NCI-H1436 treated with DMSO at 0.1 percent for 48 hours (cell line): ENCODE measurements around the gene PLEKHA8.
"Not testable (repeated sequence)": the region's sequence is repeated elsewhere in the genome, so short reads cannot be mapped to it uniquely, and the experiment has no call there.

Source experiments
- DNase-seq: peaks from one replicate; lab custom pipeline; 2025; lab: John Stamatoyannopoulos, UW

Gene PLEKHA8

GRCh38 chr7:30065746-30066145, 37.5 kb downstream of the PLEKHA8 start:
- no peak for DNase-seq

GRCh38 chr7:30066687-30067086, 38.5 kb downstream of the PLEKHA8 start:
- no peak for DNase-seq

GRCh38 chr7:30068117-30068516, 39.9 kb downstream of the PLEKHA8 start:
- no peak for DNase-seq

GRCh38 chr7:30069096-30069867, 41.1 kb downstream of the PLEKHA8 start:
- no peak for DNase-seq

GRCh38 chr7:30070052-30070451, 41.8 kb downstream of the PLEKHA8 start:
- no peak for DNase-seq

- DNase-seq: no peak
Observed at GRCh38 chr7:30072735-30073134, 44.5 kb downstream of the PLEKHA8 start.

GRCh38 chr7:30074422-30075030, 46.3 kb downstream of the PLEKHA8 start:
- no peak for DNase-seq

- no peak for DNase-seq
Observed at GRCh38 chr7:30076411-30076810, 48.2 kb downstream of the PLEKHA8 start.

- DNase-seq: no peak
Observed at GRCh38 chr7:30078280-30078679, 50.1 kb downstream of the PLEKHA8 start.

- DNase-seq: no peak
Observed at GRCh38 chr7:30079880-30080279, 51.7 kb downstream of the PLEKHA8 start.

GRCh38 chr7:30080818-30081217, 52.6 kb downstream of the PLEKHA8 start:
- DNase-seq: no peak

GRCh38 chr7:30082686-30083085, 54.5 kb downstream of the PLEKHA8 start:
- no peak for DNase-seq

- no peak for DNase-seq
Observed at GRCh38 chr7:30083334-30083733, 55.1 kb downstream of the PLEKHA8 start.

- peak; percentile 3 for DNase-seq
Observed at GRCh38 chr7:30084212-30084611, 56.0 kb downstream of the PLEKHA8 start.

- DNase-seq: no peak
Observed at GRCh38 chr7:30086529-30086928, 58.3 kb downstream of the PLEKHA8 start.

- DNase-seq: no peak
Observed at GRCh38 chr7:30087371-30087770, 59.2 kb downstream of the PLEKHA8 start.

- no peak for DNase-seq
Observed at GRCh38 chr7:30088362-30088761, 60.1 kb downstream of the PLEKHA8 start.

GRCh38 chr7:30090111-30090510, 61.9 kb downstream of the PLEKHA8 start:
- no peak for DNase-seq

GRCh38 chr7:30091491-30091912, 63.3 kb downstream of the PLEKHA8 start:
- DNase-seq: no peak

- no peak for DNase-seq
Observed at GRCh38 chr7:30091987-30092386, 63.8 kb downstream of the PLEKHA8 start.

- DNase-seq: no peak
Observed at GRCh38 chr7:30093420-30093952, 65.3 kb downstream of the PLEKHA8 start.

- DNase-seq: not testable (repeated sequence)
Observed at GRCh38 chr7:30098599-30098998, 70.4 kb downstream of the PLEKHA8 start.

GRCh38 chr7:30102281-30102680, 74.1 kb downstream of the PLEKHA8 start:
- DNase-seq: no peak
